ENCODE results near the gene PCSK1.

- no peak for TF ChIP-seq POLR2A (IDR thresholded peaks at IDR 0.05)
- TF ChIP-seq CTCF (IDR thresholded peaks at IDR 0.05), result no peak
Measured at GRCh38 chr5:96481009-96481786, 48.1 kb upstream of the PCSK1 start.

Data from stomach (tissue), 4 donors.